Activated T-helper 17 cell treated with anti-CD3 and anti-CD28 coated beads, Interleukin-2, amount 50 U/mL, for 72 hours (primary cell): Measurements from ENCODE around the gene CALCB. TPM values are rescaled to one million over a fixed set of nuclear protein-coding genes. Genes with fewer than 3 reads are reported as not detected.

ENCODE experiments used
- ATAC-seq: fragments of 150-1000 bp; cut with Tn5 transposase; replicated peaks from 2 replicates; pipeline ENCODE4 v1.10.0; 2021; ENCODE audit warnings: mild to moderate bottlenecking, moderate library complexity
- H3K27ac Mint-ChIP-seq: one replicate; pipeline ENCODE4 v1.8.0; 2022; ENCODE audit warnings: mixed read lengths
- H3K27me3 Mint-ChIP-seq: one replicate; pipeline ENCODE4 v1.8.0; 2022; ENCODE audit warnings: mixed read lengths
- H3K36me3 Mint-ChIP-seq: one replicate; pipeline ENCODE4 v1.8.0; 2022; ENCODE audit warnings: low read depth, mild to moderate bottlenecking, mixed read lengths
- H3K4me1 Mint-ChIP-seq: one replicate; pipeline ENCODE4 v1.8.0; 2022; ENCODE audit warnings: mixed read lengths
- H3K4me3 Mint-ChIP-seq: one replicate; pipeline ENCODE4 v1.8.0; 2022; ENCODE audit warnings: mild to moderate bottlenecking, mixed read lengths
- H3K9me3 Mint-ChIP-seq: one replicate; pipeline ENCODE4 v1.8.0; 2022; ENCODE audit warnings: mixed read lengths
- total RNA-seq, 2 donors: library from RNA; stranded (reverse); gene quantifications; one replicate each; pipeline ENCODE4 v1.2.3, GENCODE V29; 2022

Gene CALCB
- total RNA-seq, 2 donors from 2014 or later: 0.56 to 1.3 TPM

GRCh38 chr11:15119352-15119751, 46.0 kb downstream of the CALCB start:
- H3K4me3 Mint-ChIP-seq: no peak overlapping the region
- no peaks in the 10 kb centered on the region for H3K9me3 Mint-ChIP-seq
- no peak for ATAC-seq
- peaks cover 46% of the 10 kb centered on the region for H3K27me3 Mint-ChIP-seq
- no peaks in the 10 kb centered on the region for H3K36me3 Mint-ChIP-seq
- H3K27ac Mint-ChIP-seq: no peak overlapping the region
- peaks cover 4% of the 10 kb centered on the region for H3K4me1 Mint-ChIP-seq

GRCh38 chr11:15119826-15120225, 46.4 kb downstream of the CALCB start:
- no peaks in the 10 kb centered on the region for H3K9me3 Mint-ChIP-seq
- H3K27me3 Mint-ChIP-seq: peaks cover 44% of the 10 kb centered on the region
- no peak for ATAC-seq
- no peak overlapping the region for H3K27ac Mint-ChIP-seq
- no peaks in the 10 kb centered on the region for H3K36me3 Mint-ChIP-seq
- H3K4me3 Mint-ChIP-seq: no peak overlapping the region
- peaks cover 4% of the 10 kb centered on the region for H3K4me1 Mint-ChIP-seq

GRCh38 chr11:15123849-15124248, 50.5 kb downstream of the CALCB start:
- H3K36me3 Mint-ChIP-seq: no peaks in the 10 kb centered on the region
- H3K27ac Mint-ChIP-seq: no peak overlapping the region
- peaks cover 20% of the 10 kb centered on the region for H3K27me3 Mint-ChIP-seq
- no peaks in the 10 kb centered on the region for H3K9me3 Mint-ChIP-seq
- no peaks in the 10 kb centered on the region for H3K4me1 Mint-ChIP-seq
- no peak overlapping the region for H3K4me3 Mint-ChIP-seq
- ATAC-seq: no peak

GRCh38 chr11:15124528-15124927, 51.1 kb downstream of the CALCB start:
- H3K9me3 Mint-ChIP-seq: no peaks in the 10 kb centered on the region
- H3K27me3 Mint-ChIP-seq: peaks cover 20% of the 10 kb centered on the region
- no peak for ATAC-seq
- no peaks in the 10 kb centered on the region for H3K36me3 Mint-ChIP-seq
- H3K27ac Mint-ChIP-seq: no peak overlapping the region
- H3K4me1 Mint-ChIP-seq: no peaks in the 10 kb centered on the region
- no peak overlapping the region for H3K4me3 Mint-ChIP-seq

- no peak for ATAC-seq
- H3K9me3 Mint-ChIP-seq: no peaks in the 10 kb centered on the region
- no peak overlapping the region for H3K27ac Mint-ChIP-seq
Observed at GRCh38 chr11:15127341-15127740, 53.9 kb downstream of the CALCB start.

More at GRCh38 chr11:15127341-15127740, 53.9 kb downstream of the CALCB start:
- H3K27me3 Mint-ChIP-seq: peaks cover 17% of the 10 kb centered on the region
- no peaks in the 10 kb centered on the region for H3K4me1 Mint-ChIP-seq
- no peak overlapping the region for H3K4me3 Mint-ChIP-seq
- no peaks in the 10 kb centered on the region for H3K36me3 Mint-ChIP-seq

Other genes starting within 250 kb of the CALCB start
- 10 to 100 TPM; 10.5 to 13.7 TPM for gene CYP2R1, start 181.4 kb upstream of the CALCB start, total RNA-seq
- not detected for gene CALCA, start 101.2 kb upstream of the CALCB start, total RNA-seq
- under 1 TPM in 1 of 2 donors, not detected in 1; 0.48 TPM for gene INSC, start 41.3 kb downstream of the CALCB start, total RNA-seq